CD4-positive, alpha-beta T cell treated with Interleukin-15 for 4 hours (primary cell): Measurements from ENCODE around the gene CIITA.
A peak's percentile ranks its signal among the peaks of the same experiment; 100 is the strongest.

Experiments used
- DNase-seq: peaks from one replicate; pipeline ENCODE4 v3.0.0-alpha.2; 2020; ENCODE audit warnings: low spot score

Gene CIITA

GRCh38 chr16:10981697-10982216 is 104.8 kb downstream of the CIITA start:
- DNase-seq = peak; percentile 40

DNA sequence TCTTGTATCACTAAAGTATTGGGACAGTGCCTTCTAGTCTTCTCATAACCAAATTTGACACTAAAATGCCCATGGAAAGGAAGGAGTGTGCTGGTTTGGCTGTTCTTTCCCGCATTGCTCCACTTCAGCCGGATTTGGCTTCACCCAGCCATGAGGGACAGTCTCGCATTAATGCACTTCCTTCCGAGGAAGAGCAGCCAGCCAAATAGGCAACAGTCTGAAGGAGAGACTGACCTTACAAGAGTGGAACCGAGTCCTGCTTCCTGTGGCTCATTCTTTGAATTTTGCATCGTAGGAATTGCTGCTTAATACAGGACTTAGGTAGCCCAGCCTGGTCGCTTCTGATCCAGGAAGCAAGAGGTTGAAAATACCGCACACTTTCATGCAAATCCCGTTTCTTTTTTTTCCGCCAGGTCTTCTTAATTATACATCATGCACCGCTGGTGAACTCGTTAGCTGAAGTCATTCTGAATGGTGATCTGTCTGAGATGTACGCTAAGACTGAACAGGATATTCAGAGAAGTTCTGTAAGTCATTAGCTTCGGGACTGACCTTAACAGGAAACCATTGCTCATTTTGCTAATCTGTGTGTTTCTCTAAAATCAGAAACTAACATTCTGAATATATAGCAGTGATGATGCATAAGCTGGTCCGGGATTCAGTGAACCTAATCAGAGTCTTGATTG is 105.6 kb downstream of the CIITA start:
- no peak for DNase-seq

DNA sequence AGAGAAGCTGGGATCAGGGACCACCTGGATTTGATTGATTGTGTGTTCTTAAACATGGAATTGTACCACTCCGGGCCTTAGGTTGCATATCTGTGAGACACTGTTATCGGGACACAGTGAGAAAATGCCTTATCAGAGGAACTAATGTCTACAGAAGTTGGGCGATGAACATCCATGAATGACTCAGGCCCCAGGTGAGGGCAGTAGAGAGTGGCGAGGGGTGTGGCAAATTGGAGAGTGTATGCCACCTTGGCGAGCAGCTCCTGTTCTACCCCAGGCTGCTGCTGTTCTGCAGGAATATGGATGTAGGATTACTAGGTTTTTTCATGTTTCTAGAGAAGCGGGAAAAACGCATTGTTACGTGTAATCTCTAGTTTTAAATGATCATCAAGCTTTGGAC is 106.2 kb downstream of the CIITA start:
- DNase-seq = no peak

GRCh38 chr16:10984509-10984908 is 107.5 kb downstream of the CIITA start:
- DNase-seq = no peak
